Subcutaneous preadipocyte (primary cell): ENCODE measurements around the gene NPHP4. TPM values are rescaled to one million over a fixed set of nuclear protein-coding genes. Genes with fewer than 3 reads are reported as not detected.

Experiments
- small RNA-seq: library from RNA; depleted of rRNA; stranded (forward); fragments of <200 nt; gene quantifications from one replicate; pipeline ENCODE3, GENCODE V24; 2012
- total RNA-seq: library from RNA; depleted of rRNA; stranded (reverse); fragments of >200 nt; gene quantifications from 2 replicates; pipeline ENCODE4 v1.2.3, GENCODE V29; 2012

Gene NPHP4
- 9.6 and 11.1 TPM in 2 replicates for total RNA-seq

DNA sequence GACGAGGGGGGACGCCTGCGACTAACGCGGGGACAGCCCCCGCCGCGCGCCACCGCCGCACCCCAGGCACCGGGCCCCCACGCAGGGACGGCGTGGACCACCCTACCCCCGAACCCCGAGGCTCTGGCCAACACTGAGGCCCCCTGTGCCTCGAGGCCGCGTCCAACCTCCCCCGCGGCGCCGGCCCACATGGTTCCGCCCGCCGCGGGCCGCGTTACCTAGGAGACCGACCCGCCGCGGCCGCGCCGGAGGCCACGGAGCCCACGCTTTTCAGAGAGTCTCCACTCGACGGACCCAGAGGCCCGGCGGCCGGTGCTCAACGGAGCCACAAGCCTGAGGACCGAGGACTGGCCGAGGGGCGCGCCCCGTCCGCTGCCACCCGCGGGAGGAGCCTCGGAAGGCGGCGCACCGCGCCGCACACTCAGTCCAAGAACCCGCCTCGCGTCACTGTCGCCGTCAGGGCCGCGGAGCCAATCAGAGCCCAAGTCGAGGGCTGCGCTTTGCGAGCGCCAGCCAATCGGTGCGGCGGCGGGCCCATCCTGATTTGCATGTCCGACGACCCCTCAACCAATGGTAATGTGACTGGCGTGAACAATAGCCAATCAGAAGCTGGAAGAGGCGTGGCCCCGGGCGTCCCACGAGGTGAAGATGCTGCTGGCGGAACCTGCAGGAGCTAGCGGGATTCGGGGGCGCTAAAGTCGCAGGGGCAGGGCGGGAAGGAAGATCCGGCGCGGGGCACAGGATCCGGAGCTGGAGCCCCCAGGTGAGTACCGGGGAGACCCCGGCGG lies at the start of gene NPHP4:
Gene NPHP4 (minus strand): TSS at position 400 of the 788 bp plus-strand sequence. CDS start 6,136 bp downstream, outside the sequence.

Small RNA genes lying within 50 kb of the gene (small RNA-seq; reads per million reads assigned to genes)
- gene MIR4689, result not detected

Other genes with a start within 250 kb of the NPHP4 start
- gene KCNAB2, start 53.5 kb upstream of the NPHP4 start, total RNA-seq, result 2.9 and 4.1 TPM in 2 replicates
- gene CHD5, start 187.9 kb upstream of the NPHP4 start, total RNA-seq, result under 0.01 TPM in 2 replicates
- gene RPL22, start 207.2 kb upstream of the NPHP4 start, total RNA-seq, result 76.8 and 131 TPM in 2 replicates
- gene RNF207, start 213.7 kb upstream of the NPHP4 start, total RNA-seq, result 2.6 and 3.7 TPM in 2 replicates
- 57.7 and 75.5 TPM in 2 replicates for gene ICMT, start 243.5 kb upstream of the NPHP4 start, total RNA-seq